ENCODE data around the gene B3GALNT2.

Gene B3GALNT2

DNA sequence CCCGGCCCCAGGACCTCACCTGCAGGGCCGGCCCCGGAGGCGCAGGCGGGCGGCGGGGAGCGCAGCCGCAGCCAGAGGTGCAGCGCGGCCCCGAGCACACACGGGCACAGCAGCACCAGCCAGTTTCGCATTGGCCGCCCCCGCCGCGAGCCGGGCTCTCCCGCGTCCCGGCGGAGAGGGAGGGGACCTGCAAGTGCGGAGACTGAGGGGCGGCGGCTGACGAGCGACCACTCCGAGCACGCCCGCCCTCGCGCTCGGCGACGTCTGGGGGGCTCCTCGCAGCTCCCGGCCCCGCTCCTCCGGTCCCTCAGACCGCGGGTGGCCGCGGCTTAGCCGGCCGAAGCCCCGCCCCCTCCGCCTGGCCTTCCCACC, at the start of gene B3GALNT2 (continued):
- TF ChIP-seq ZNF280D (tag by site-specific recombination; IDR thresholded peaks at IDR 0.05) (no peak), ZBTB1 (tag by site-specific recombination; IDR thresholded peaks at IDR 0.05) (0 out of 2 replicates have a peak, but pooled peaks have one; percentile 57), ZNF404 (tag by site-specific recombination; IDR thresholded peaks at IDR 0.05) (no peak), ZNF341 (tag by site-specific recombination; IDR thresholded peaks at IDR 0.05; ENCODE audit: low read depth) (peak; percentile 69; the same call in 1 of the 2 replicates)
- TF ChIP-seq, protein P1, sequence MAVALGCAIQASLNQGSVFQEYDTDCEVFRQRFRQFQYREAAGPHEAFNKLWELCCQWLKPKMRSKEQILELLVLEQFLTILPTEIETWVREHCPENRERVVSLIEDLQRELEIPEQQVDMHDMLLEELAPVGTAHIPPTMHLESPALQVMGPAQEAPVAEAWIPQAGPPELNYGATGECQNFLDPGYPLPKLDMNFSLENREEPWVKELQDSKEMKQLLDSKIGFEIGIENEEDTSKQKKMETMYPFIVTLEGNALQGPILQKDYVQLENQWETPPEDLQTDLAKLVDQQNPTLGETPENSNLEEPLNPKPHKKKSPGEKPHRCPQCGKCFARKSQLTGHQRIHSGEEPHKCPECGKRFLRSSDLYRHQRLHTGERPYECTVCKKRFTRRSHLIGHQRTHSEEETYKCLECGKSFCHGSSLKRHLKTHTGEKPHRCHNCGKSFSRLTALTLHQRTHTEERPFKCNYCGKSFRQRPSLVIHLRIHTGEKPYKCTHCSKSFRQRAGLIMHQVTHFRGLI (tag by site-specific recombination; IDR thresholded peaks at IDR 0.05): 0 out of 2 replicates have a peak, but pooled peaks have one; percentile 15

DNA sequence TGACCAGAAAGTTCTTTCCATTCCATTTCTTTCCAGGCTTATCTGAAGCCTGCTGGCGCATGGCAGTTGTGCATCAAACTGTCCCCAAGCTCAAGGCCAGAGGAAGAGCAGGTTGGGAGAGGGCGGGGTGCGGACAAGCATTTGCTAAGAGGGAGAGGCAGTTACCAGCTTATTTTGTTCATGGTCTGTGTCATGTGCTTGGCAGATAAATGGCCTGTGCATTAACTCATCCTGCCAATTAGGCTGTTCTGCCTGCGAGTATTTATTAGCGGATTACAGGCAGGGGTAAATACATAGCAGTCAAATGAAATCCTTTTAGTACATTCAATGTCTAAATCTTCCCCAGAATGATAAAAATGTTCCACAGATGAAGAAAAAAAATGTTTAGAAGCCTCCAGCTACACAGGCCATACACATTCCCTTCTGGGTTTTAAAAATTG, 48.9 kb upstream of the B3GALNT2 start:
- Histone ChIP-seq H3K27ac (ENCODE audit: extremely low read depth, low read depth, low read length) (no peak overlapping the region), H3K4me3 (ENCODE audit: low read depth, low read length) (no peak overlapping the region), H3K9me3 (ENCODE audit: control insufficient read depth, insufficient read depth, low read depth, low read length) (no peaks in the 10 kb centered on the region), H3K36me3 (ENCODE audit: control insufficient read depth in 2 of 2, insufficient read depth in 1 of 2, low read length in 2 of 2) (no peaks in the 10 kb centered on the region), H3K4me1 (ENCODE audit: control insufficient read depth, insufficient read depth, low read length) (no peaks in the 10 kb centered on the region)
- TF ChIP-seq ZNF654 (tag by site-specific recombination; IDR thresholded peaks at IDR 0.05; ENCODE audit: low read depth) (no peak), ZNF555 (tag by site-specific recombination; conservative IDR thresholded peaks at IDR 0.05) (no peak), ZSCAN23 (tag by site-specific recombination; IDR thresholded peaks at IDR 0.05) (no peak), SALL2 (tag by site-specific recombination; IDR thresholded peaks at IDR 0.05; ENCODE audit: borderline replicate concordance) (no peak)
- TF ChIP-seq, protein P2, sequence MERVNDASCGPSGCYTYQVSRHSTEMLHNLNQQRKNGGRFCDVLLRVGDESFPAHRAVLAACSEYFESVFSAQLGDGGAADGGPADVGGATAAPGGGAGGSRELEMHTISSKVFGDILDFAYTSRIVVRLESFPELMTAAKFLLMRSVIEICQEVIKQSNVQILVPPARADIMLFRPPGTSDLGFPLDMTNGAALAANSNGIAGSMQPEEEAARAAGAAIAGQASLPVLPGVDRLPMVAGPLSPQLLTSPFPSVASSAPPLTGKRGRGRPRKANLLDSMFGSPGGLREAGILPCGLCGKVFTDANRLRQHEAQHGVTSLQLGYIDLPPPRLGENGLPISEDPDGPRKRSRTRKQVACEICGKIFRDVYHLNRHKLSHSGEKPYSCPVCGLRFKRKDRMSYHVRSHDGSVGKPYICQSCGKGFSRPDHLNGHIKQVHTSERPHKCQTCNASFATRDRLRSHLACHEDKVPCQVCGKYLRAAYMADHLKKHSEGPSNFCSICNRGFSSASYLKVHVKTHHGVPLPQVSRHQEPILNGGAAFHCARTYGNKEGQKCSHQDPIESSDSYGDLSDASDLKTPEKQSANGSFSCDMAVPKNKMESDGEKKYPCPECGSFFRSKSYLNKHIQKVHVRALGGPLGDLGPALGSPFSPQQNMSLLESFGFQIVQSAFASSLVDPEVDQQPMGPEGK (tag by site-specific recombination; IDR thresholded peaks at IDR 0.05): no peak
- CTCF ChIA-PET: interaction anchor here (2.6 kb wide), 1 partner anchor 10 kb away, joined by 8 read pairs; no protein-coding TSS in a partner anchor
- POLR2A ChIA-PET: no interaction called here

GRCh38 chr1:235552146-235552716, 48.0 kb upstream of the B3GALNT2 start:
- no peaks in the 10 kb centered on the region for H3K4me1 ChIP-seq (ENCODE audit: control insufficient read depth, insufficient read depth, low read length)
- ChIA-PET POLR2A (no interaction called here), CTCF (interaction anchor here (0.6 kb wide), 1 partner anchor 47 kb away, joined by 3 read pairs; no protein-coding TSS in a partner anchor)
- TF ChIP-seq, protein P3, sequence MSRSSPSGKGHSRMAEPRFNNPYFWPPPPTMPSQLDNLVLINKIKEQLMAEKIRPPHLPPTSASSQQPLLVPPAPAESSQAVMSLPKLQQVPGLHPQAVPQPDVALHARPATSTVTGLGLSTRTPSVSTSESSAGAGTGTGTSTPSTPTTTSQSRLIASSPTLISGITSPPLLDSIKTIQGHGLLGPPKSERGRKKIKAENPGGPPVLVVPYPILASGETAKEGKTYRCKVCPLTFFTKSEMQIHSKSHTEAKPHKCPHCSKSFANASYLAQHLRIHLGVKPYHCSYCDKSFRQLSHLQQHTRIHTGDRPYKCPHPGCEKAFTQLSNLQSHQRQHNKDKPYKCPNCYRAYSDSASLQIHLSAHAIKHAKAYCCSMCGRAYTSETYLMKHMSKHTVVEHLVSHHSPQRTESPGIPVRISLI (tag by site-specific recombination; IDR thresholded peaks at IDR 0.05): no peak
- TF ChIP-seq ZFP3 (tag by site-specific recombination; IDR thresholded peaks at IDR 0.05; ENCODE audit: low read depth) (no peak), ZNF521 (tag by site-specific recombination; IDR thresholded peaks at IDR 0.05) (no peak), ZNF600 (tag by site-specific recombination; IDR thresholded peaks at IDR 0.05) (peak; percentile 39; the same call in 1 of the 2 replicates)
- TF ChIP-seq, protein P4, sequence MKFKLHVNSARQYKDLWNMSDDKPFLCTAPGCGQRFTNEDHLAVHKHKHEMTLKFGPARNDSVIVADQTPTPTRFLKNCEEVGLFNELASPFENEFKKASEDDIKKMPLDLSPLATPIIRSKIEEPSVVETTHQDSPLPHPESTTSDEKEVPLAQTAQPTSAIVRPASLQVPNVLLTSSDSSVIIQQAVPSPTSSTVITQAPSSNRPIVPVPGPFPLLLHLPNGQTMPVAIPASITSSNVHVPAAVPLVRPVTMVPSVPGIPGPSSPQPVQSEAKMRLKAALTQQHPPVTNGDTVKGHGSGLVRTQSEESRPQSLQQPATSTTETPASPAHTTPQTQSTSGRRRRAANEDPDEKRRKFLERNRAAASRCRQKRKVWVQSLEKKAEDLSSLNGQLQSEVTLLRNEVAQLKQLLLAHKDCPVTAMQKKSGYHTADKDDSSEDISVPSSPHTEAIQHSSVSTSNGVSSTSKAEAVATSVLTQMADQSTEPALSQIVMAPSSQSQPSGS (tag by site-specific recombination; IDR thresholded peaks at IDR 0.05; ENCODE audit: low read depth): no peak
- H3K27ac ChIP-seq (ENCODE audit: extremely low read depth, low read depth, low read length): no peak overlapping the region
- H3K36me3 ChIP-seq (ENCODE audit: control insufficient read depth in 2 of 2, insufficient read depth in 1 of 2, low read length in 2 of 2): no peaks in the 10 kb centered on the region
- H3K4me3 ChIP-seq (ENCODE audit: low read depth, low read length): no peak overlapping the region
- H3K9me3 ChIP-seq (ENCODE audit: control insufficient read depth, insufficient read depth, low read depth, low read length): no peaks in the 10 kb centered on the region
